Measurements from ENCODE around the gene SINHCAF.
"Not testable (repeated sequence)": the region's sequence is repeated elsewhere in the genome, so short reads cannot be mapped to it uniquely, and the experiment has no call there.

Gene SINHCAF

GRCh38 chr12:31309279-31309678, 16.7 kb downstream of the SINHCAF start:
- no peak for DNase-seq (ENCODE audit: extremely low read depth in 1 of 2, low read depth in 1 of 2)

DNA sequence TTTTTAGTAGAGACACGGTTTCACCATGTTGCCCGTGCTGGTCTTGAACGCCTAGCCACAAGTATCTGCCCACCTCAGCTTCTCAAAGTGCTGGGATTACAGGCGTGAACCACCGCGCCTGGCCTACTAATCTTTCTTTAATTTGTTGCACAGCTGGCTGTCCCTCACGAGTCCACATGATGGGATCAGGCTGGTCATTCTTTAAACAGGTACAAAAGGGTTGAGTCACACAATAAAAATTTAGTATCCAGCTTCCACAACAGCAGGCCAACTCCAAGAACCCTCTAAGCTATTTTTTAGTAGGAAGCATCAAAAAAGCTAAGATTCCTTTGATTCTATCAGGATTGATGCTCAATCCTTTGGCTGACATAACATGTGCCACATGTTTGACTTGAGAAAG, 17.8 kb downstream of the SINHCAF start:
- DNase-seq (ENCODE audit: extremely low read depth in 1 of 2, low read depth in 1 of 2), result no peak

- DNase-seq (ENCODE audit: extremely low read depth in 1 of 2, low read depth in 1 of 2), result no peak
Observed at GRCh38 chr12:31306866-31307265, 19.1 kb downstream of the SINHCAF start.

DNA sequence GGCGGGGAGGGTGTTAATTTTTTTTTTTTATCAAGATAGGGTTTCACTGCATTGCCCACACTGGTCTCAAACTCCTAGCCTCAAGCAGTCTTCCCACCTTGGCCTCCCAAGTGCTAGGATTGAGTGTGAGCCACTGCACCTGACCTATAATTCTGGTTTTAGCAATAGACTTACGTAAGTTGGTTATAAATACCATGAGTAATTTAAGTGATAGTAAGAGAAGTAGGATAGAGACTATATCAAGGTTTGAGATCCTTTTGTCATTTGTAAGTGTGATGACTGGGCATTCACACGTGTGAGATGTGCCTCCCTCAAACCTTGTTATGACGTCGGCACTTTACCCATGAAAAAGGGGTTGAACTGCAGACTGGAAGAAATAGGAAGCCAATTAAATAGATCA, 22.5 kb downstream of the SINHCAF start:
- DNase-seq (ENCODE audit: extremely low read depth in 1 of 2, low read depth in 1 of 2), result no peak

GRCh38 chr12:31301311-31301710, 24.6 kb downstream of the SINHCAF start:
- DNase-seq (ENCODE audit: extremely low read depth in 1 of 2, low read depth in 1 of 2), result no peak

GRCh38 chr12:31300783-31301182, 25.2 kb downstream of the SINHCAF start:
- DNase-seq (ENCODE audit: extremely low read depth in 1 of 2, low read depth in 1 of 2), result no peak

GRCh38 chr12:31300341-31300740, 25.6 kb downstream of the SINHCAF start:
- DNase-seq (ENCODE audit: extremely low read depth in 1 of 2, low read depth in 1 of 2), result no peak

DNA sequence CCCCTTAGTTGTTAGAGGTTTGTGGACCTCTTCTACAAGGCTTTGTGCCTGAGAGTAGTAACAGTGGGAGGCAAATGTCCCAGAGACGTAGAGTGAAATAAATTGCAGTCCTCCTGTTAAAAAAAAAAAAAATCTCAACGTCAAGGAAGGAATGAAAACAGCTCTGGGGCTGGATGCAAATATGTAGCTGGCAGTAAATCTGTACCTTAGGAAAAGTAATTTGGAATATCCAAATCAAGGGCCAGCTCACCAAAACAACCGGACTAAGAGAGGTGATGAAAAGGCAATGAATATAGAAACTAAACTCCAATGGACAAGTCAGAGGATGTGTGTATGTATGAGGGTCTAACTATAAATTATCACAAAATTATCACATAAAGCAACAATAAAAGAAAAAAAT, 27.0 kb downstream of the SINHCAF start:
- no peak for DNase-seq (ENCODE audit: extremely low read depth in 1 of 2, low read depth in 1 of 2)

GRCh38 chr12:31298515-31298910, 27.4 kb downstream of the SINHCAF start:
- no peak for DNase-seq (ENCODE audit: extremely low read depth in 1 of 2, low read depth in 1 of 2)

DNA sequence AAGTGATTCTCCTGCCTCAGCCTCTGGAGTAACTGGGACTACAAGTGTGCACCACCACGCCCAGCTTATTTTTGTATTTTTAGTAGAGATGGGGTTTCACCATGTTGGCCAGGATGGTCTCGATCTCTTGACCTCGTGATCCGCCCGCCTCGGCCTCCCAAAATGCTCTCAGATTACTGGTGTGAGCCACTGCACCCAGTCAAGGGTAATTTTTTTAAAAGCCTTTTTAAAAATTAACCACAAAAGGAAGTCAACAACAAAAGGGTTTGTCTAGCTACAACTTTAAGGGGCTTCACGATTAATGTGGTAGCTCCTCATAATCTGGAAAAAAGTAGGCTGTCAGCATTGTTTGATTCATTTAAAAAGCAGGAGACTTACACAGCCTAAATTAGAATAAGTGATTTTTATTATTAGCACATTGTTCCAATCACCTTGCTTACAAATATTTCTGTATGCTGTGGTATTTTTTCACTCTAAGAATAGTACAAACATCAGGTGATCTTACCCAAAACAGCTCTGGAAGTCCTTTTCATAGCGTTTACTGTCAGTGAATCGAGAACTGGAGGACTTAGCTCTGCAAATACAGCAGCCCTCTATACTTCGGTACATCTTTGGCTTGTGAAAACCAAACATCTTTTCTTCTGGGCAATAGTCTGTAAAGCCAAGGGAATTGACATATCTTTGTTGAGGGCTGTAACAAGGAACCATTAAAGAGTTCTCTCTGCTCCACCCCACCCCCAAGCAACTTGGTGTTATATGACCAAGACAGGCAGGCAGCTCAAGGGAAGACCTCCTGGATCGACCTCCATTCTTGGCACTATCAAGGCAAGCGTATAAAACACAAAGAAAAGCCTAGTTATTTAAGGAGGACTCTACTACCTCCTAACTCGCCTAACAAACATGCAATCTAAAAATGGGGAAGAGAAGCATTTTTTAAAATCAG, 28.1 kb downstream of the SINHCAF start:
- no peak for DNase-seq (ENCODE audit: extremely low read depth in 1 of 2, low read depth in 1 of 2)

- DNase-seq (ENCODE audit: extremely low read depth in 1 of 2, low read depth in 1 of 2), result no peak
Observed at GRCh38 chr12:31289441-31289840, 36.5 kb downstream of the SINHCAF start.

DNA sequence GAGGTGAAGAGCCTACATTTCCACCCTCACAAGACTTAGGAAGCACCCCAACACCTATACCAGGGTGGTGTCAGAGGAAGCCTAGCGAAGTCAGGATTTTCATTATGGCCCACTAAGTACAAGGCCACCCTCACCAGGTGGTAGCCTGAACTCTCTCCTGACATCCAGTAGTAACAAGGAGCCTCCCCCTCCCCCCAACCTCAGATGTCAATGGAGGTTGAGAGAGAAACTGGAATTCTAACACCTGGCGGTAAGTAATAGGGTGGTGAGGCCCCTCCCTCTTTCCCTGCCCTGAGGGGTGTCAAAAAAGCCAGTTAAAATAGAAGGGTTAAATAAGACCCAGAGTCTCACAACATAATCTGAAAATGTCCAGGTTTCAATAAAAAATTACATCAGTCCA, 37.6 kb downstream of the SINHCAF start:
- no peak for DNase-seq (ENCODE audit: extremely low read depth in 1 of 2, low read depth in 1 of 2)

DNA sequence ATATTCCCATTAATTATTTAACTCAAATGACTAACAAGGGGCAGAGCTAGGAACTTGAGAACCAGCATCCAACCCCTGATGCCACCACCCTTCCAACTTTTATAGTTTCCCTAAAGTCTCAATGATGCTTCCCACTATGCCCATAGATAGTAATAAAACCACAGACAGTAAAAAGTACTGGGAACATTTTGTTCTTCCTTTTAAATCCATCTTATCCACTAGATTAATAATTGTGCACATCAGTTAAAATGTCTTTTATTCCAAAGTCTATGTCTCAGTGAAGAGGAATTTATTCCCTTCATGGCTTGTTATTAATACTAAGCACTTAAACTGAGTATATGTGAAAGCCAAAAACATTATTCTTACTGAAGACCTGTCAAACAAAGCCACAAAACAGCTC, 45.8 kb downstream of the SINHCAF start:
- no peak for DNase-seq (ENCODE audit: extremely low read depth in 1 of 2, low read depth in 1 of 2)

DNA sequence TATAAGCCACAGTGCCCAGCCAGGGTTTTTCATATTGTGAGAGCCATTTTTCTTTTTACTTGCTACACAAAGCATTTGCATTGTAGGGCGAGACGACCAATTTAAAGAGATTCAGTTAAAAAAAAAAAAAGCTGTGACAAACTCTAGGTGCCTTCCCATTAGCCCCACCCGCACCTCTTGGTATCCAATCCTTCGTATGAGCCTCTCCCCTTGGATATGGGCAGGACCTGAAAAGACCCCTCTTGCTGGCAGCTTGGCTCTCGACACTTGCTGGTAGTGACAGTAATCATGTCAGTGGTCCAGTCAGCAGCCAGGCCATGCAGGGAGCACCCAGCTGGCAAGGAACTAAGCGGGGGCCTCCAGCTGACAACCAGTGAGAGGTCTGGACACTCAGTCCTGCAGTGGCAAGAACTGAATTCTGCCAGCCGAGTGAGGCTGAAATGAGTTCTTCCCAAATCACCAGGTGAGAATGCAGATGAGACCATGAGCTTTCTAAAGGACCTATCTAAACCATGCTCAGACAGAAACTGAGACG, 46.5 kb downstream of the SINHCAF start:
- DNase-seq (ENCODE audit: extremely low read depth in 1 of 2, low read depth in 1 of 2), result no peak

DNA sequence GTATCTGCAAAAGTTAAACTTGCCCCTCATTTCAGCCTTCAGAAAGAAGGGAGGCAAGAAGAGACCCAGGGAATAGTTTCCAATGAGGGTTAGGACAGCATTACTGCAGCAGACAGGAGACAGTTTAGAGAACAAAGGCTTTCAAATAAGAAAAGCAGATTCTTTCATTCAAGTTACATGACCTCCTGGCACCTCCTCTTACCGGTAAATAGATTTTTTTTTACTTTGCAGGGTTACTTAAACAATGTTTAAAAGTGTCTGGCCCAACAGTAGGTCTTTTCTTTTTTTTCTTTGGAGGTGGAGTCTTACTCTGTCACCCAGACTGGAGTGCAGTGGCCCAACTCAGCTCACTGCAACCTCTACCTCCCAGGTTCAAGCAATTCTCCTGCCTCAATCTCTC, 47.1 kb downstream of the SINHCAF start:
- no peak for DNase-seq (ENCODE audit: extremely low read depth in 1 of 2, low read depth in 1 of 2)

DNA sequence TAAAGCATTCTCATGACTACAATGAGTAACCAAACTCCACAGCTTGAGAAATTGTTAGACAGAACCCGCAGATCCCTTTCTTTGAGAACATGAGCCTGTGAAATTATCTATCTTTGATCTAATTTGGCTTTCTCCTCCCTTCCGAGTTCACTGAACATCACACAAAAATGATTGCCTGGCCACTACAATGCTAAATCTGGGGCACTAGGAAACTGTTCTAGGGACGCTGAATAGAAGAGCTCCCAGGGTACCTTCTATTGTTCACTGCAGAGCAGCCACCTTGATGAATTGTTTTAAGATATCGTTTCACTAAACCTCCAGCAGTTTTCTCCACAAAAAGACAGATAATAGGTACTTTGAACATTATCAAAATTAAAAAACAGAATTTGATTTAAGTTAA, 47.5 kb downstream of the SINHCAF start:
- no peak for DNase-seq (ENCODE audit: extremely low read depth in 1 of 2, low read depth in 1 of 2)

DNA sequence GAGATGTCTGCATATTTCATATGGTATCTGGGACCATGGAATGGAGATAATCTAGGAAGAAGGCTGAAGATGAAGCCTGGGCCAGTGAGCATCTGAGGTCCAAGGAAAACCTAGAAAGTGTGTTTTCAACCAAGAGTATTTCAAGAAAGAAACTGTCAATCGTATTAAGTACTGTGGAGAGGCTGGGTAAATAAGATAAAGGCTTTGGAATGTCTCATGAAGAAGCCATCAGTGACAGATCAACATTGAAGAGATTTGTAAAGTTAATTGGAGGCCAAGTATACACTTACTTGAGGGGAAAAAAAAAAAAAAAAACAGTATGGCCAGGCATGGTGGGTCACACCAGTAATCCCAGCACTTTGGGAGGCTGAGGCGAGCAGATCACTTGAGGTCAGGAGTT, 48.9 kb downstream of the SINHCAF start:
- DNase-seq (ENCODE audit: extremely low read depth in 1 of 2, low read depth in 1 of 2), result no peak

GRCh38 chr12:31275491-31275890, 50.5 kb downstream of the SINHCAF start:
- no peak for DNase-seq (ENCODE audit: extremely low read depth in 1 of 2, low read depth in 1 of 2)

DNA sequence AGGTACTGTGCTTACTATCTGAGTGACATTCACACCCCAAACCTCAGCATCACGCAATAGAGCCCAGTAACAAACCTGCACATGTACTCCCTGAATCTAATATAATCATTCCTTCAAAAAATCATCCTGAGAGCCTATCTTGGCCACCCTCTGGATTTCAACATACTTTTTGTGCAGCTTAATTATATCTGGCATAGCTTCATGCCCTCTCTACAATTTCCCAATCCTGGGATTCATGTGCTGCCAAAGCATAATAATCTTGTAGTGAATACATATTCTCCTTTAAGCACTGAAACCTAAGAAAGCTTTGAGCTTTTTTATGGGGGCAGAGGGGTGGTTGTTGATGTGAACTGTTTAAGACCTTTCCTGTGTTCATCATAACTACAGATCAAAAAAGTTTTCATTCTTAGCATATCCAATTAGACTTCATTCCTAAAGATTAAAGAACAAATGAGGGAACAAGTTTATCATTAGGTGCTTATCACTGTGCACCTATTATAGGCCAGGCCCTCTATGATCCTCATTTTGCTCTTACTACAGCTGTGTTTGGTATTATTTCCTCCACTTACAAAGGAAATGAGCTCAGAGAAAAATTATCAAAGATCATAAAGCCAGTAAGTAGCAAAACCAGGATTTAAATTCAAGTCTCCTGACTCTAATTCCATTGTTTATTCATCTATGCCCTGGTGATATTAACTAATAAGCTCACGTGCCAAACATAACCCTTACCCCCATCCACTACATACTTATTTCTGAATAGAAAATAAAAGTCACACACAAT, 51.2 kb downstream of the SINHCAF start:
- DNase-seq (ENCODE audit: extremely low read depth in 1 of 2, low read depth in 1 of 2), result no peak

DNA sequence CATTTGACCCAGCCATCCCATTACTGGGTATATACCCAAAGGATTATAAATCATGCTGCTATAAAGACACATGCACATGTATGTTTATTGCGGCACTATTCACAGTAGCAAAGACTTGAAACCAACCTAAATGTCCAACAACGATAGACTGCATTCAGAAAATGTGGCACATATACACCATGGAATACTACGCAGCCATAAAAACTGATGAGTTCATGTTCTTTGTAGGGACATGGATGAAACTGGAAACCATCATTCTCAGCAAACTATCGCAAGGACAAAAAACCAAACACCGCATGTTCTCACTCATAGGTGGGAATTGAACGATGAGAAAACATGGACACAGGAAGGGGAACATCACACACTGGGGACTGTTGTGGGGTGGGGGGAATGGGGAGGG, 52.2 kb downstream of the SINHCAF start:
- DNase-seq (ENCODE audit: extremely low read depth in 1 of 2, low read depth in 1 of 2), result not testable (repeated sequence)

DNA sequence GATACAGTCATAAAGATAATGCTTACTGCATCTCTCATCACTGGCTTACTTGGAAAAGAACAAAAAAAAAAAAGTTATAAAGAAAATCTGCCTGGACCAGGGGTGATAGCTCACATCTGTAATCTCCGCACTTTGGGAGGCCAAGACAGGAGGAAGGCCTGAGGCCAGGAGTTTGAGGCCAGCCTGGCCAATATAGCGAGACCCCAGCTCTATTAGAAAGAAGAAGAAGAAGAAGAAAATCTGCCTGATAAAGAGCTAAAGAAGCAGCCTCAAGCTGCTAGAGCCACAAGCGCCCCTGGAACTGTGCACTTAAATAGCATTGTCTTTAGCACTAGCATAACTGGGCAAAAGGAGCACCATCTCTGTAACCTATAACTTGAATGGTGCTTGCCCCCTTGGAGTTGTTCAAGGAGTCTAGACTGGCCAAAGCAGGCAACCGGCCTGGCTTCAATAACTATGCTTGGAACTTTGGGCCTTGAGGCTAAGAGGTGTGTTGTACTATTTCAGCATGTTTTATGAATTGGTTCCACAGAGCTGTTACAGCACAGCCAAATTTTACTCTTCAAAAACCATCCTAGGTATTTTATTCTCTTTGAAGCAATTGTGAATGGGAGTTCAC, 53.2 kb downstream of the SINHCAF start:
- DNase-seq (ENCODE audit: extremely low read depth in 1 of 2, low read depth in 1 of 2), result no peak
